Mucosa of stomach (tissue), 1 donor: ENCODE results near the gene ASB2.

Source experiments
- H3K27me3 ChIP-seq: one replicate; pipeline ENCODE4 v1.7.0; 2013; ENCODE audit warnings: mild to moderate bottlenecking, low read length; ENCODE audit not compliant: control insufficient read depth, insufficient read depth
- H3K36me3 ChIP-seq: one replicate; pipeline ENCODE4 v1.7.0; 2013; ENCODE audit warnings: low read length; ENCODE audit not compliant: control insufficient read depth, insufficient read depth
- H3K4me1 ChIP-seq: one replicate; pipeline ENCODE4 v1.7.0; 2013; ENCODE audit warnings: mild to moderate bottlenecking, low read length; ENCODE audit not compliant: control insufficient read depth, insufficient read depth
- H3K4me3 ChIP-seq: one replicate; pipeline ENCODE4 v1.7.0; 2013; ENCODE audit warnings: low read length
- H3K9ac ChIP-seq: one replicate; pipeline ENCODE4 v1.7.0; 2013; ENCODE audit warnings: mild to moderate bottlenecking, low read length, moderate library complexity
- H3K9me3 ChIP-seq: one replicate; pipeline ENCODE4 v1.7.0; 2013; ENCODE audit warnings: mild to moderate bottlenecking, low read length, moderate library complexity; ENCODE audit not compliant: control insufficient read depth
- donor health status: Pancreatic carcinoma.

The ASB2 gene

DNA sequence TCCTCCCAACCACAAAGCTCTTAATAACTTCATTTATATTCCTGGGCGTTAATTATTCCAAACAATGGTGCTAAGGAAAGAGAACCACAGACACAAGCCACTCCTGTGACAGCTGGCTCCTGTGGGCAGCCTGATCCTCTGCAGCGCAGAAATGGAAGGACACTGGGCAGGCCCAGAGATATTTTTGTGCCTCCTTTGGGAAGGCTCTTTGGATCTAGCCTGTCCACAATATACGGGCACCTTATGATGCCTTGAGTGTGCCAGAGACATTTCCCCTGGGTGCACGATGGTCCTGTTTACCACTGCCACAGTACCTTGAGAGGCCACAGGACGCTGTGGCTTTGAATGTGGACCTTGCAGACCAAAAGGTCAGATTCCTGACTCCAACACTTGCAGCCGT, 2.1 kb downstream of the ASB2 start:
- Histone ChIP-seq H3K4me3 (no peak overlapping the region), H3K9ac (no peak overlapping the region)

DNA sequence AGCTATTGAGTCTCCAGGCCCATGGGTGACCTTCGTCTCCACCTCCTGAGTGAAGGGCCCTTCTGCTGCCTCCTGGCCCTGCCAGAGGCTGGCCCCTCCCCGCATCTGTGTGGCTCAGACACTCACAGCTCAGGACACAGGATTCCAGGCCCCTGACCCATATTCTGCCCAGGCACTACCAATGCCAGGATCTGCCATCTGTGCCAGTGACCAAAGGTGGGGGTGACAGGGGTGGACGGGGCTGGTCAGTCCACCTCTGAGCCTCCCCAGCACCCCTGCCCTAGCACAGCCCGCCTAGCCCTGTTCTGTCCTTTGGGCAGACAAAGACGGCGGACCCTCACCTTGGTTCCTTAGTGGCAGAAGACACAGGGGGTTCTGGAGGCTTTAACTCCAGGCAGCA, 2.8 kb downstream of the ASB2 start:
- H3K36me3 ChIP-seq: no peaks in the 10 kb centered on the region
- H3K9me3 ChIP-seq: no peaks in the 10 kb centered on the region
- H3K4me3 ChIP-seq: no peak overlapping the region
- no peak overlapping the region for H3K9ac ChIP-seq
- H3K4me1 ChIP-seq: peaks cover 15% of the 10 kb centered on the region
- H3K27me3 ChIP-seq: no peaks in the 10 kb centered on the region

More for the DNA sequence above, 2.1 kb downstream of the ASB2 start:
- Histone ChIP-seq H3K4me1 (peaks cover 15% of the 10 kb centered on the region), H3K36me3 (no peaks in the 10 kb centered on the region), H3K27me3 (no peaks in the 10 kb centered on the region), H3K9me3 (no peaks in the 10 kb centered on the region)

DNA sequence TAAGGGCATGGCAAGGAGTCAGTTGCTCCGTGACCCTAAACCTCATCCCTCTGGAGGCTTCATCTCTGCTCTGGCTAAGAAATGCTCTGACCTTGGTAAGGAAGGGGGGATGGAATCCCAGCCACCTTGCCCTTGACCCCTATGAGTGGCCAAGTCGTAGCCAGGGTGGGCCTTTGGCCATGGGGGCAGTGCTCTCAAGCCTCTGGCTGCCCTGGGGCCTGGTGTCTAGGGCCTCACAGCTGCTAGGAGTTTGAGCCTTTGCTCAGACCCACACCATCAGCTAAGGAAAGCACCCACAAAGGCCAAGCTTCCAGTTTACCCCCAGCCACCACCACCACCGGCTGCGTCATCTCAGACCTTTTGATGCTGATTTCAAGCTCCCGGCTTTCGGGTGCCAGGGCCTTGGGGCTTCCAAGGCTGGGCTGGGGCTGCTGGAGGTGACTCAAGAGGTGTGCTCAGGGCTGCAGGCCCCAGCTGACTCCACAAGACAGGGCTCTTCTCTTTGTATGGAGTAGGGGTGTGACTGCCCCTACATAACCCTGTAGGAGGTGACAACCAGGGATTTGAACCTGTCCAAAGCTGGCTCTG, 3.7 kb downstream of the ASB2 start:
- Histone ChIP-seq H3K4me1 (peaks cover 15% of the 10 kb centered on the region), H3K4me3 (no peak overlapping the region), H3K9ac (no peak overlapping the region), H3K27me3 (no peaks in the 10 kb centered on the region), H3K9me3 (no peaks in the 10 kb centered on the region), H3K36me3 (no peaks in the 10 kb centered on the region)

DNA sequence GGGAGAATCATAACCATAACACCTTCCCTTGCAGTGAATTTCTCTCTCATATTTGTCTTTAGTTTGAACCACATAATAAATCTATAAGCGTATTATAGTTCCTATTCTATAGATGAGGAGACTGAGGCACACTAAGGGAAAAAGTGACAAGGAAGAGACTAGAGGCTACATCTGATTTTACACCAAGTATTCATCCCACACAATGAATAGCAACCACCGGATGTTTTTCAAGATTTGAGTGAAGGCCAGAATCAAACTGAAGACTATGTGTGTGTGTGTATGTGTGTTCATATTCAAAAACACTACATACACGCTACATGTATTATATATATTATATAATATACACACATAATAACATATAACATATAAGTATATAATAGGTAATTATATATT, 4.7 kb downstream of the ASB2 start:
- H3K4me1 ChIP-seq: peaks cover 11% of the 10 kb centered on the region

DNA sequence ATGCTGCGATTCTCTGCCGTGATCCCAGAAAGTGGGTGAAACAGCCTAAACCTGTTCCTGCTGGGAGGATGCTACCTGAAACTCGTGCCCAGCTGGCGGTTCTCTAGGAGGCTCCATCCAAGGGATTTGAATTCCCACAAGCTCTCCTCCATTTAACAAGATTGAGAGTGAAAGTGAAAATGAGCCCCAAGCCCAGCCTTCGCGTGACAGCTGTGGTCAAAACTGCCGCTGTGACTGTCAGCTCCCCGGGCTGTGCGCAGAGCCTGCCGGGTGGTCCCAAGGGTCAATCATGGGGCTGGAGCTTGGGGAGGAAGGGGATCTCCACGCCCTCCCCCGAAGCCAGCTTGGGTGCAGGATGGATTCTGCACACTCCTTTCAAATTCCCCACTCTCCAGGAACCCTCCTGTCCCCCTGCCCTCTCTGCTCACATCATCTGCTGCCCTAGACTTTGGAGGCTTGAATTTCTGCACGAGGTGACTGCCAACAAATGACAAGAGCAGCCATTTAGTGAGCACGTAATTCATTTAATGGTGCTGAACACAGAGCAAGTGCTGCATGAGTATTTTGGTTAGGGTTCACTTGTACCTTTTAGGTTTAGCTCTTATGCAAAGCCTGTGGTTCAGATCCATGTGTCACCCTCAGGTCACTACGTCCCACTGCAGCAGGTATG, 5.3 kb downstream of the ASB2 start:
- no peaks in the 10 kb centered on the region for H3K36me3 ChIP-seq
- no peak overlapping the region for H3K4me3 ChIP-seq
- H3K9me3 ChIP-seq: no peaks in the 10 kb centered on the region
- no peaks in the 10 kb centered on the region for H3K27me3 ChIP-seq
- peak overlapping the region; percentile 40 for H3K9ac ChIP-seq
- H3K4me1 ChIP-seq: peaks cover 14% of the 10 kb centered on the region

More for the DNA sequence above, 4.7 kb downstream of the ASB2 start:
- Histone ChIP-seq H3K4me3 (no peak overlapping the region), H3K27me3 (no peaks in the 10 kb centered on the region), H3K9me3 (no peaks in the 10 kb centered on the region), H3K9ac (peak overlapping the region; percentile 40), H3K36me3 (no peaks in the 10 kb centered on the region)

DNA sequence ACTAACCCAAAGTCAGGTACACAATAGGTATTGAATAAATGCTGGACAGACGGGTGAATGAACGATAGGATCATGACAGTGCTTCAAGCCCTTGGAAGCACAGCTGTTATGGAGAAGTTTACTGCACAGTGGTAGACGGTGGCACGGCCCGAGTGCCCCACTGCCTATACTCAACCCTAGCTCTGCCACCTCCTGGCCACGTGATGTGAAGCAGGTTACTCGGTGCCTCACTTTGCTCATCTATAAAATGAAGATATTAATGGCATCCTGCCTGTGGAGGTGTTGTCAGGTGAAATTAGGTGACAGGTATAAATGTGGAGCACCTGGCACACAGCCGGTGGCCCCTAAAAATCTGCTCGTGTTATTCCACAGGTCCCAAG, 5.8 kb downstream of the ASB2 start:
- no peak overlapping the region for H3K4me3 ChIP-seq
- H3K27me3 ChIP-seq: no peaks in the 10 kb centered on the region
- H3K9ac ChIP-seq: no peak overlapping the region
- no peaks in the 10 kb centered on the region for H3K36me3 ChIP-seq
- no peaks in the 10 kb centered on the region for H3K9me3 ChIP-seq
- peaks cover 20% of the 10 kb centered on the region for H3K4me1 ChIP-seq

DNA sequence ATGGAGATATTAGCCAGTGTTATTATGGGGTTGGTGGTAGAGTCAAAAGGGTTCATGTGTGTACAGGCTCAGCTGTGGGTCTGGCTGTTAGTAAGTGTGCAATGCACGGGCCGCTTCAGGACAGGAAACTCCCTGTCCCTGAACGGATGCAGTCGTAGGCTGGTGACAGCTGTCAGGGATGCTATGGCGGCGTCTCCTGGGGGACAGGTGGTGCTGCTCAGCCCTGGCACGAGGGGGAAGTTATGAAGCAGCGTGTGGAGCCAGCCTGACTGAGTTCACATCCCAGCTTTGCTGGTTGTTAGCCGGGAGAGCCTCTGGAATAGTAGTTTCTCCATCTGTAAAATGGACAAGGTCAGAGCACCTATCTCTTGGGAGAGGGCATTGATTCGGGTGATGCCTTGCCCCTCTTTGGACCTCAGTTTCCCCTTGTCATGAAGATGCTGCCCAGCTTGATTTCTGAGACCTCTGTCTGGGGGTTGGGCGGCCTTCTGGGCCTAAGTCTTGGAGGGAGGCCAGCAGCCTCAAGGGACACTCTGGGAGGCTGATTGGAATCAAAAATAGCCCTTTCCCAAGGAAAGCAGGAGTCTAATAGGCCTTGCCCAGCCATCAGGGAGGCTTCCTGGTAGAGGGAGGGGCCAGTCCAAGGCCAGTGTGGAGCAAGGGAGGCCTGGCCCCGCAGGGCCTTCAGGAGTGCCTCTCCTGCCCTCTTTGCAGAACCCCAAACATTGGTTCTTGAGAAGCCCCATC, 7.1 kb downstream of the ASB2 start:
- H3K4me3 ChIP-seq: no peak overlapping the region
- H3K36me3 ChIP-seq: no peaks in the 10 kb centered on the region
- H3K27me3 ChIP-seq: no peaks in the 10 kb centered on the region
- H3K4me1 ChIP-seq: peaks cover 21% of the 10 kb centered on the region
- H3K9me3 ChIP-seq: no peaks in the 10 kb centered on the region
- no peak overlapping the region for H3K9ac ChIP-seq

DNA sequence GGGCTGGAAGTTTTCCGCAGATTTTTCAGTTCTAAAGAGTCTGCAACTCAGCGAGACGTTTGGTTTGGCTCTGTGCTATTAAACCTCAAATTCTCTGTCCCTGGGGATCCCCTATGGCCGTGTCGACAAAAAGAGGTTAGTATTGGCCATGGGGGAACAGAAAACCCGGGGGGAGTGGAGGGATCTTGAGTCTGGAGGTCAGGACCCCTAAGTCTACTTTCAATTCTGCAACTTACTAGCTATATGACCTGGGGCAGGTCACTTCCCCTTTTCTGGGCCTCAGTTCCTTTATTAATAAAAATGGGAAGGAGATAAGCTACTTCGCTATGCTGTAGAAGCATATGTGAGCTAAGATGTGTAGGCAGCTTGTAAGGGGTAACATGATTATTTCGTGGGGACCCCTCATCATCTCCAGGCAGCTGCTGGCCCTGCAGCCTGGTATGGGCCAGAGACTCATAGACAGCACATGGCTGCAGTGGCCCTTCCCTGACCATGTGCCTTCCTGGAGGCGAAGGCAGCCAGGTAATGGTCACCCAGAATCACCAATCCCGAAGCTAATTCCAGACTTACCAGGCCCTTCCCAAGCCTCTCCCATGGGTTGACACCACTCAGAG, 8.6 kb downstream of the ASB2 start:
- H3K4me1 ChIP-seq: peaks cover 21% of the 10 kb centered on the region
- H3K4me3 ChIP-seq: no peak overlapping the region
- H3K36me3 ChIP-seq: no peaks in the 10 kb centered on the region
- H3K9me3 ChIP-seq: no peaks in the 10 kb centered on the region
- H3K9ac ChIP-seq: no peak overlapping the region
- H3K27me3 ChIP-seq: no peaks in the 10 kb centered on the region

DNA sequence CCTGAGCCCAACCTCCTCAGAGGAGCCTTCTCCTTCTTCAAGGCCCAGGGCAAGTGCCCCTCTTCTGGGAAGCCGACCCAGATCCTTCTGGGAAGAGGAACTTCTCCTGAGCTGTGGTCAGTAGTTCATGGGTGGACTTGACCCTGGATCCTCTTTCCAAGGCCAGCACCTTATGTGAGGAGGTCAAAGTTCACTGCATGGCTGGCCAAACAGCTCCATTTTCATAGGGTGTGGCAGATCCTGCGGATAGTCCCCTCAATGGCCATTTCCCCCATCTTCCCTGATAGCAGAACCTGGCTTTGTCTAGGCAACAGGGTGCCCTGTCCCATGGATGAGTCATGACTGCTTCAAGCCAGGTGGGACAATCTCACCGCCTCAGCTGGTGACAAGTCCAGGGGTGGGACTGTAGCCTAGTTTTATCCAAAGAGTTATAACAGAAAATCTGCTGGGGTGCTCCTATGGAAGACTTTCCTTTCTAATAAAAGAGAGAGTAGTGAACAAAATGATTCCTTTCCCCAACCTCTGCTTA, 10.4 kb downstream of the ASB2 start:
- Histone ChIP-seq H3K4me1 (peaks cover 17% of the 10 kb centered on the region), H3K36me3 (no peaks in the 10 kb centered on the region), H3K4me3 (no peak overlapping the region), H3K9me3 (no peaks in the 10 kb centered on the region), H3K9ac (no peak overlapping the region), H3K27me3 (no peaks in the 10 kb centered on the region)

DNA sequence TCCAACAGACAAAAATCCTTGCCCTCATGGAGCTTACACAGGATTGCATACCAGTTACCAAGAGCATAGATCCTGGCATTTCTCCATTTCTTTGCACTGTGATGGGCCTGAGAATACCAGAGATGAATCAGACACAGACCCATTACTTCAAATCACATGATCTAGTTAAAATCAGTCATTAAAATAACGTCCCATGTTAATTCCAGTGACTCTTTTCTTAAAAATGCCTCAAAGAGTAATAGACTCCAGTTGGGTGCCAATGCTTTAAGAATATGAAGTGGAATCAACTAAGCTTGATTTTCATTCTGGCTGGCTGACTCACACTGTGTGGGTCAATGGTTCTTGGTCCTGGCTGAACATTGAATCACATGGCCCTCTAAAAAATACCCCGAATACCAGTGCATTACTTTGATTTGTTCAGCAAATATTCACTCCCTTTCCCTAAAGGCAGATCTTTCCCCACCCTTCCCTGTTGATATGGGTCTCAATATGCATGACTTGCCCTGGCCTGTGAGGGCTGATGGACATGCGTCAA, 11.0 kb downstream of the ASB2 start:
- Histone ChIP-seq H3K4me3 (no peak overlapping the region), H3K9ac (no peak overlapping the region), H3K27me3 (no peaks in the 10 kb centered on the region), H3K36me3 (no peaks in the 10 kb centered on the region), H3K9me3 (no peaks in the 10 kb centered on the region), H3K4me1 (peaks cover 16% of the 10 kb centered on the region)

DNA sequence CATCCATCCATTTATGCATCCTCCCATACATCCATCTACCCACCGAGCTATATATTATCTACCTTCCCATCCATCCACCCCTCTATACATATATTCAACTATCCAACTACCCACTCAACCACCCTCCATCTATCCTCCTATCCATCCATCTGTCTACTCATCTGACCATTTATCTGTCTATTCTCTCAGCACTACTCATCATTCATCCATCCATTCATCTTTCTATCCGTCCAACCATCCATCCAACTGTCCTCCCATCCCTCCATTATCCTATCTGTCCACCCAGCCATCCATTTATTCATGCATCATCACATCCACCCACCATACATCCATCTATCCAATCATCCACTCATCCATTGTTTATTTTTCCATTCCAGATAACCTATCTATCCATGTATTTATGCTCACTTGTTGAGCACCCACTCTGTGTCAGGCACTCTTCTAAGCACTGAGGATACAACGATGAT, 11.5 kb downstream of the ASB2 start:
- Histone ChIP-seq H3K27me3 (no peaks in the 10 kb centered on the region), H3K4me1 (peaks cover 18% of the 10 kb centered on the region), H3K9ac (no peak overlapping the region), H3K9me3 (no peaks in the 10 kb centered on the region), H3K36me3 (no peaks in the 10 kb centered on the region), H3K4me3 (no peak overlapping the region)
